HCT116 (cell line): ENCODE results near the gene SPTBN4. TPM values are rescaled to one million over a fixed set of nuclear protein-coding genes. Genes with fewer than 3 reads are reported as not detected.
"Not testable (repeated sequence)": the region's sequence is repeated elsewhere in the genome, so short reads cannot be mapped to it uniquely, and the experiment has no call there.

ENCODE experiments used
- ATAC-seq: fragments of 200-7000 bp; cut with Tn5 transposase; 2 replicates; pipeline ENCODE4 v1.9.1; 2020; ENCODE audit warnings: mild to moderate bottlenecking, moderate library complexity
- BruUV-seq: library from RNA; stranded (reverse); fragments of 400-500 nt; replicated peaks from 2 replicates; lab custom pipeline; 2021; lab: Mats Ljungman, UMichigan
- CTCF ChIA-PET: fragments of 300-600 bp; sonication (Branson Sonifier 250); formaldehyde crosslinking; loops from one replicate; lab custom pipeline; 2021; ENCODE audit warnings: antibody characterized with exemption; lab: Charles Lee
- POLR2A ChIA-PET: fragments of 300-600, 350-600 bp; sonication (Branson Sonifier 250); formaldehyde crosslinking; loops from one replicate; lab custom pipeline; 2021; ENCODE audit warnings: antibody characterized with exemption; lab: Charles Lee
- RAD21 ChIA-PET, 2 experiments: fragments of 300-600 bp; sonication (Branson Sonifier 250); formaldehyde crosslinking; loops; one replicate each; lab custom pipeline; 2023; ENCODE audit warnings: low total read pairs in 2 of 2; ENCODE audit not compliant: uncharacterized antibody in 2 of 2, unreplicated experiment in 2 of 2, low non-redundant PET in 1 of 2; lab: Charles Lee
- DNase-seq: peaks from one replicate; pipeline ENCODE4 v3.0.0-alpha.2; 2010; ENCODE audit warnings: low read depth, low spot score
- H2AFZ ChIP-seq: fragments of 200-600 bp; shearing (Covaris generic), sonication (generic); 2 replicates; pipeline ENCODE4 v1.6.1; 2017; ENCODE audit warnings: low read depth, mixed run types, mixed read lengths, antibody characterized with exemption, low read length; ENCODE audit not compliant: poor library complexity, severe bottlenecking
- H3K27ac ChIP-seq: 2 replicates; pipeline ENCODE4 v1.5.1; 2012; ENCODE audit warnings: low read depth, low read length
- H3K27me3 ChIP-seq: fragments of 200-600 bp; sonication (generic); 2 replicates; pipeline ENCODE4 v1.6.1; 2016; ENCODE audit warnings: mixed run types, low read length, mixed read lengths; ENCODE audit not compliant: insufficient read depth
- H3K36me3 ChIP-seq, 2 experiments: fragments of 200-500 bp in 1 of 2; fragments of 200-600 bp in 1 of 2; sonication (Bioruptor generic) in 1 of 2; sonication (generic) in 1 of 2; 2 replicates each; pipeline versions ENCODE4 v1.5.1 to v1.6.1; 2014 to 2016; ENCODE audit warnings: low read length in 2 of 2, inconsistent platforms in 1 of 2, mixed read lengths in 1 of 2, mixed run types in 1 of 2; ENCODE audit not compliant: insufficient read depth in 2 of 2, control insufficient read depth in 1 of 2
- H3K4me1 ChIP-seq, 2 experiments: fragments of 200-600 bp in 1 of 2; sonication (generic) in 1 of 2; 2 replicates each; pipeline versions ENCODE4 v1.5.1 to v1.6.1; 2012 to 2017; ENCODE audit warnings: low read length in 2 of 2, inconsistent platforms in 1 of 2, mild to moderate bottlenecking in 1 of 2, mixed read lengths in 1 of 2, mixed run types in 1 of 2, moderate library complexity in 1 of 2; ENCODE audit not compliant: insufficient read depth in 2 of 2, control insufficient read depth in 1 of 2
- H3K4me2 ChIP-seq: fragments of 200-600 bp; sonication (generic); 2 replicates; pipeline ENCODE4 v1.6.1; 2017; ENCODE audit warnings: mixed run types, low read length, mixed read lengths
- H3K4me3 ChIP-seq, 2 experiments: fragments of 200-600 bp in 1 of 2; sonication (generic) in 1 of 2; replicated peaks in 1 of 2; 2 replicates each; pipeline ENCODE4 v1.5.1; 2011 to 2016; ENCODE audit warnings: low read length in 2 of 2, control low read depth in 1 of 2, low read depth in 1 of 2, mild to moderate bottlenecking in 1 of 2, mixed read lengths in 1 of 2, mixed run types in 1 of 2
- H3K79me2 ChIP-seq: fragments of 200-600 bp; sonication (generic); 2 replicates; pipeline ENCODE4 v1.6.1; 2017; ENCODE audit warnings: mild to moderate bottlenecking, mixed run types, low read length, moderate library complexity, mixed read lengths; ENCODE audit not compliant: insufficient read depth
- H3K9ac ChIP-seq: fragments of 200-600 bp; sonication (generic); 2 replicates; pipeline ENCODE4 v1.6.1; 2016; ENCODE audit warnings: low read length, mixed read lengths
- H3K9me2 ChIP-seq: fragments of 200-600 bp; sonication (generic), shearing (Covaris generic); 2 replicates; pipeline ENCODE4 v1.6.1; 2017; ENCODE audit warnings: mixed run types, mild to moderate bottlenecking, moderate library complexity; ENCODE audit not compliant: insufficient read depth
- H3K9me3 ChIP-seq, 2 experiments: fragments of 200-500 bp in 1 of 2; fragments of 200-600 bp in 1 of 2; sonication (Bioruptor generic) in 1 of 2; sonication (generic) in 1 of 2; 2 replicates each; pipeline ENCODE4 v1.6.1; 2014 to 2017; ENCODE audit warnings: low read length in 2 of 2, mixed read lengths in 2 of 2, inconsistent platforms in 1 of 2, low read depth in 1 of 2, mild to moderate bottlenecking in 1 of 2, mixed run types in 1 of 2, moderate library complexity in 1 of 2; ENCODE audit not compliant: control insufficient read depth in 1 of 2, insufficient read depth in 1 of 2
- H4K20me1 ChIP-seq: fragments of 200-600 bp; sonication (generic), shearing (Covaris generic); 2 replicates; pipeline ENCODE4 v1.6.1; 2017; ENCODE audit warnings: mixed run types, mild to moderate bottlenecking, moderate library complexity; ENCODE audit not compliant: insufficient read depth
- CBX3 ChIP-seq: IDR thresholded peaks from 2 replicates; pipeline ENCODE4 v1.6.1; 2012; ENCODE audit warnings: low read depth
- CEBPB ChIP-seq: IDR thresholded peaks from 2 replicates; pipeline ENCODE4 v1.6.1; 2012; ENCODE audit warnings: low read depth
- JUND ChIP-seq: IDR thresholded peaks from 2 replicates; pipeline ENCODE4 v1.6.1; 2012
- POLR2AphosphoS5 ChIP-seq: IDR thresholded peaks from 2 replicates; pipeline ENCODE4 v1.6.1; 2011; ENCODE audit warnings: mild to moderate bottlenecking, low read depth, low read length, moderate library complexity
- SIN3A ChIP-seq: IDR thresholded peaks from 2 replicates; pipeline ENCODE4 v1.6.1; 2012; ENCODE audit warnings: low read depth
- SP1 ChIP-seq: IDR thresholded peaks from 2 replicates; pipeline ENCODE4 v1.6.1; 2012; ENCODE audit warnings: low read depth
- intact Hi-C: fragments of 100-400 bp; cut with micrococcal nuclease; formaldehyde crosslinking; loops from 2 replicates; pipeline ENCODE4 v1.10.0; 2022
- total RNA-seq: library from RNA; stranded (reverse); gene quantifications from one replicate; pipeline ENCODE4 v1.2.1, GENCODE V29; 2021; ENCODE audit not compliant: unreplicated experiment
- TF ChIP-seq, protein P1 (sequence below): IDR thresholded peaks from 2 replicates; pipeline ENCODE4 v1.6.1; 2012

Gene SPTBN4
- total RNA-seq, 1 experiment from 2014 or later: 4.6 TPM

GRCh38 chr19:40463587-40464037 lies 3.2 kb upstream of the SPTBN4 start:
- ChIA-PET CTCF (interaction anchor here (0.8 to 3.3 kb wide), 19 partner anchors 10 to 323 kb away, joined by 3 to 30 read pairs (median 5); partner anchors contain the start of genes LTBP4 and SERTAD1), RAD21 (interaction anchor here (0.7 to 2.5 kb wide), 7 partner anchors 10 to 139 kb away, joined by 3 to 7 read pairs (median 3); no protein-coding TSS in a partner anchor), POLR2A (interaction anchor here (1.0 to 4.0 kb wide), 10 partner anchors 9 to 139 kb away, joined by 3 to 24 read pairs (median 6); partner anchors contain the start of genes SERTAD1 and SERTAD3)
- H3K27me3 ChIP-seq, H2AFZ ChIP-seq, H4K20me1 ChIP-seq, DNase-seq, H3K36me3 ChIP-seq, H3K9me3 ChIP-seq: not testable (repeated sequence)
- H3K9ac ChIP-seq: peak overlapping the region; percentile 94
- intact Hi-C loops: loop anchor here (2.0 kb wide), 1 partner anchor 139 kb away; no protein-coding TSS in a partner anchor
- peak; percentile 4; the same call in 1 of the 2 replicates for ATAC-seq
- peak overlapping the region; percentile 93 to 95 for H3K4me3 ChIP-seq
- peak overlapping the region; percentile 94 for H3K4me2 ChIP-seq
- H3K27ac ChIP-seq: peak overlapping the region; percentile 89
- BruUV-seq: TSS peak; percentile 88
- TF ChIP-seq SP1: peak; percentile 26
- TF ChIP-seq SIN3A: peak; percentile 12; the same call in 1 of the 2 replicates
- peak; percentile 91 for TF ChIP-seq CEBPB
- peak; percentile 24; the same call in 1 of the 2 replicates for TF ChIP-seq JUND
- peak; percentile 43; the same call in 1 of the 2 replicates for TF ChIP-seq POLR2AphosphoS5
- TF ChIP-seq, protein P1, sequence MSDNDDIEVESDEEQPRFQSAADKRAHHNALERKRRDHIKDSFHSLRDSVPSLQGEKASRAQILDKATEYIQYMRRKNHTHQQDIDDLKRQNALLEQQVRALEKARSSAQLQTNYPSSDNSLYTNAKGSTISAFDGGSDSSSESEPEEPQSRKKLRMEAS: 0 out of 2 replicates have a peak, but pooled peaks have one; percentile 8
- TF ChIP-seq CBX3: peak; percentile 54; the same call in 1 of the 2 replicates
- TF ChIP-seq, all 23 proteins: peak for 7; not testable (repeated sequence) for 16
- H3K4me1 ChIP-seq: peaks cover 13 to 34% of the 10 kb centered on the region in 2 experiments
- not testable (repeated sequence) for H3K9me2 ChIP-seq
- H3K79me2 ChIP-seq: peaks cover 22% of the 10 kb centered on the region; the same call in 1 of the 2 replicates
